AG04450 (cell line): ENCODE measurements around the gene EHBP1L1. TPM values are rescaled to one million over a fixed set of nuclear protein-coding genes. Genes with fewer than 3 reads are reported as not detected.
A peak's percentile ranks its signal among the peaks of the same experiment; 100 is the strongest.

Experiments used
- CTCF ChIA-PET: fragments of 300-600, 350-600 bp; formaldehyde crosslinking; extraction: SDS; loops from one replicate; lab custom pipeline; 2022; ENCODE audit warnings: antibody characterized with exemption, inconsistent platforms; lab: Charles Lee
- POLR2A ChIA-PET: fragments of 350-600 bp; formaldehyde crosslinking; extraction: SDS; loops from one replicate; lab custom pipeline; 2021; ENCODE audit warnings: antibody characterized with exemption, inconsistent platforms; lab: Yijun Ruan, JAX
- DNase-seq: peaks from one replicate; pipeline ENCODE4 v3.0.0-alpha.2; 2011; ENCODE audit warnings: low read depth, low spot score
- H3K27ac ChIP-seq: one replicate; pipeline ENCODE4 v1.5.1; 2012; ENCODE audit warnings: low read depth, low read length, control low read depth
- H3K27me3 ChIP-seq: one replicate; pipeline ENCODE4 v1.6.0; 2012; ENCODE audit warnings: low read length; ENCODE audit not compliant: control insufficient read depth, insufficient read depth
- H3K4me3 ChIP-seq: 2 replicates; pipeline ENCODE4 v1.5.1; 2011; ENCODE audit warnings: mild to moderate bottlenecking, low read depth, low read length, control low read depth
- H3K9me3 ChIP-seq: 2 replicates; pipeline ENCODE4 v1.5.1; 2012; ENCODE audit warnings: low read length; ENCODE audit not compliant: control insufficient read depth, insufficient read depth
- CTCF ChIP-seq: IDR thresholded peaks from 2 replicates; pipeline ENCODE4 v1.5.1; 2011; ENCODE audit warnings: low read depth, low read length, control low read depth, inconsistent platforms
- polyA plus RNA-seq: library from polyadenylated mRNA; depleted of rRNA; stranded (reverse); fragments of >200 nt; gene quantifications from 2 replicates; pipeline ENCODE4 v1.2.3, GENCODE V29; 2011

EHBP1L1 gene
- polyA plus RNA-seq, 1 experiment, result 11.3 TPM

GRCh38 chr11:65551572-65552387 is 24.1 kb upstream of the EHBP1L1 start:
- H3K4me3 ChIP-seq, result no peak overlapping the region
- H3K9me3 ChIP-seq, result peaks cover 4% of the 10 kb centered on the region; the same call in 1 of the 2 replicates
- TF ChIP-seq CTCF, result peak; percentile 40
- no peaks in the 10 kb centered on the region for H3K27me3 ChIP-seq
- CTCF ChIA-PET, result interaction anchor here (1.5 kb wide), 1 partner anchor 9 kb away, joined by 3 read pairs; no protein-coding TSS in a partner anchor
- DNase-seq, result no peak
- H3K27ac ChIP-seq, result no peak overlapping the region
- POLR2A ChIA-PET, result interaction anchor here (0.5 kb wide), 1 partner anchor 164 kb away, joined by 5 read pairs; no protein-coding TSS in a partner anchor

GRCh38 chr11:65552388-65552951 is 23.4 kb upstream of the EHBP1L1 start:
- no peak for TF ChIP-seq CTCF
- Histone ChIP-seq H3K27me3 (no peaks in the 10 kb centered on the region), H3K27ac (no peak overlapping the region), H3K4me3 (no peak overlapping the region), H3K9me3 (peaks cover 4% of the 10 kb centered on the region; the same call in 1 of the 2 replicates)
- POLR2A ChIA-PET, result no interaction called here
- CTCF ChIA-PET, result interaction anchor here (1.5 kb wide), 1 partner anchor 8 kb away, joined by 3 read pairs; no protein-coding TSS in a partner anchor
- no peak for DNase-seq

- H3K27ac ChIP-seq, result no peak overlapping the region
- no peak for TF ChIP-seq CTCF
- H3K9me3 ChIP-seq, result peaks cover 4% of the 10 kb centered on the region; the same call in 1 of the 2 replicates
- ChIA-PET POLR2A (no interaction called here), CTCF (no interaction called here)
- DNase-seq, result no peak
- H3K27me3 ChIP-seq, result no peaks in the 10 kb centered on the region
- H3K4me3 ChIP-seq, result no peak overlapping the region
These were observed 22.4 kb upstream of the EHBP1L1 start for GRCh38 chr11:65553301-65554001.

GRCh38 chr11:65554057-65554818 is 21.6 kb upstream of the EHBP1L1 start:
- H3K9me3 ChIP-seq, result peaks cover 4% of the 10 kb centered on the region; the same call in 1 of the 2 replicates
- POLR2A ChIA-PET, result no interaction called here
- no peak overlapping the region for H3K27ac ChIP-seq
- CTCF ChIA-PET, result interaction anchor here (1.4 kb wide), 1 partner anchor 13 kb away, joined by 5 read pairs; no protein-coding TSS in a partner anchor
- no peak for TF ChIP-seq CTCF
- no peak for DNase-seq
- H3K4me3 ChIP-seq, result no peak overlapping the region
- H3K27me3 ChIP-seq, result no peaks in the 10 kb centered on the region
